PFSK-1 (cell line): ENCODE measurements around the gene TAS2R16.

ENCODE experiments used
- FOXP2 ChIP-seq: optimal IDR thresholded peaks from 2 replicates; pipeline ENCODE3; 2011; ENCODE audit warnings: borderline replicate concordance, control low read depth, inconsistent platforms; ENCODE audit not compliant: insufficient read depth; ENCODE audit errors: extremely low read length, extremely low read depth
- POLR2AphosphoS5 ChIP-seq: IDR thresholded peaks from 2 replicates; pipeline ENCODE4 v1.6.1; 2012; ENCODE audit warnings: low read depth, mild to moderate bottlenecking, control low read depth, low read length, moderate library complexity
- SIN3A ChIP-seq: IDR thresholded peaks from 2 replicates; pipeline ENCODE4 v1.6.1; 2012; ENCODE audit warnings: mild to moderate bottlenecking, low read length, moderate library complexity, borderline replicate concordance; ENCODE audit not compliant: insufficient read depth
- TAF1 ChIP-seq: IDR thresholded peaks from 2 replicates; pipeline ENCODE4 v1.6.1; 2012; ENCODE audit warnings: low read length, control low read depth, borderline replicate concordance; ENCODE audit not compliant: insufficient read depth
- TF ChIP-seq, protein P1 (sequence below), 2 experiments: IDR thresholded peaks; 2 replicates each; pipeline versions ENCODE4 v1.6.1 to v1.8.0; 2011 to 2012; ENCODE audit warnings: low read depth in 2 of 2, low read length in 2 of 2, control low read depth in 1 of 2, inconsistent platforms in 1 of 2, mild to moderate bottlenecking in 1 of 2, moderate library complexity in 1 of 2; ENCODE audit not compliant: insufficient read depth in 1 of 2

Gene TAS2R16

GRCh38 chr7:122970740-122971725, 24.5 kb downstream of the TAS2R16 start:
- TF ChIP-seq TAF1 (no peak), POLR2AphosphoS5 (no peak)
- TF ChIP-seq, protein P1, sequence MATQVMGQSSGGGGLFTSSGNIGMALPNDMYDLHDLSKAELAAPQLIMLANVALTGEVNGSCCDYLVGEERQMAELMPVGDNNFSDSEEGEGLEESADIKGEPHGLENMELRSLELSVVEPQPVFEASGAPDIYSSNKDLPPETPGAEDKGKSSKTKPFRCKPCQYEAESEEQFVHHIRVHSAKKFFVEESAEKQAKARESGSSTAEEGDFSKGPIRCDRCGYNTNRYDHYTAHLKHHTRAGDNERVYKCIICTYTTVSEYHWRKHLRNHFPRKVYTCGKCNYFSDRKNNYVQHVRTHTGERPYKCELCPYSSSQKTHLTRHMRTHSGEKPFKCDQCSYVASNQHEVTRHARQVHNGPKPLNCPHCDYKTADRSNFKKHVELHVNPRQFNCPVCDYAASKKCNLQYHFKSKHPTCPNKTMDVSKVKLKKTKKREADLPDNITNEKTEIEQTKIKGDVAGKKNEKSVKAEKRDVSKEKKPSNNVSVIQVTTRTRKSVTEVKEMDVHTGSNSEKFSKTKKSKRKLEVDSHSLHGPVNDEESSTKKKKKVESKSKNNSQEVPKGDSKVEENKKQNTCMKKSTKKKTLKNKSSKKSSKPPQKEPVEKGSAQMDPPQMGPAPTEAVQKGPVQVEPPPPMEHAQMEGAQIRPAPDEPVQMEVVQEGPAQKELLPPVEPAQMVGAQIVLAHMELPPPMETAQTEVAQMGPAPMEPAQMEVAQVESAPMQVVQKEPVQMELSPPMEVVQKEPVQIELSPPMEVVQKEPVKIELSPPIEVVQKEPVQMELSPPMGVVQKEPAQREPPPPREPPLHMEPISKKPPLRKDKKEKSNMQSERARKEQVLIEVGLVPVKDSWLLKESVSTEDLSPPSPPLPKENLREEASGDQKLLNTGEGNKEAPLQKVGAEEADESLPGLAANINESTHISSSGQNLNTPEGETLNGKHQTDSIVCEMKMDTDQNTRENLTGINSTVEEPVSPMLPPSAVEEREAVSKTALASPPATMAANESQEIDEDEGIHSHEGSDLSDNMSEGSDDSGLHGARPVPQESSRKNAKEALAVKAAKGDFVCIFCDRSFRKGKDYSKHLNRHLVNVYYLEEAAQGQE (IDR thresholded peaks at IDR 0.05; ENCODE audit: insufficient read depth in 1 of 2, low read depth in 2 of 2, low read length in 2 of 2), result no peak

DNA sequence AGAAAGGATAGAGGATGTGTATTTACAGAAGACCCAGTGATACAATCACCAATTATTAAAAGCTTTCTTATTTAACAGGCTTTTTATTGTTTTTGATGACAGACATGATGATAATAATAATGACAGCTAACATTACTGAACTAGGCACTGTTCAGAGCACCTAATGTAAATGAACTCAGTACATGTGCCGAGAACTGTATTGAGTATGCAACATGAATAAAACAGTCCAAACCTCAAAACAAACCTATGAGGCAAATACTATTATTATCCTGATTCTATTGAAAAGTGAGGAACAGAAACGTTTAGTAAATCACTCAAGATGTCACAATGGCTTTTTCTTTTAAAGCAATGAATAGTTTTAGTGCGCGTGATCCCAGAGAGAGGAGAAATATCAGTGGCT, 27.1 kb downstream of the TAS2R16 start:
- TF ChIP-seq SIN3A, result no peak
- TF ChIP-seq TAF1, result no peak
- no peak for TF ChIP-seq POLR2AphosphoS5

GRCh38 chr7:122965306-122965705, 30.2 kb downstream of the TAS2R16 start:
- TF ChIP-seq FOXP2, result no peak

- TF ChIP-seq TAF1 (no peak), FOXP2 (no peak), POLR2AphosphoS5 (no peak), SIN3A (no peak)
- TF ChIP-seq, protein P1 (IDR thresholded peaks at IDR 0.05; ENCODE audit: insufficient read depth in 1 of 2, low read depth in 2 of 2, low read length in 2 of 2), result no peak
These were observed 44.5 kb downstream of the TAS2R16 start for GRCh38 chr7:122951006-122951405.

GRCh38 chr7:122949186-122949585, 46.3 kb downstream of the TAS2R16 start:
- no peak for TF ChIP-seq SIN3A
- TF ChIP-seq FOXP2, result no peak
- TF ChIP-seq, protein P1 (IDR thresholded peaks at IDR 0.05; ENCODE audit: insufficient read depth in 1 of 2, low read depth in 2 of 2, low read length in 2 of 2), result no peak
- no peak for TF ChIP-seq TAF1
- TF ChIP-seq POLR2AphosphoS5, result no peak
